Hair follicular keratinocyte (primary cell): ENCODE results near the gene MAPK13. TPM values are rescaled to one million over a fixed set of nuclear protein-coding genes. Genes with fewer than 3 reads are reported as not detected.

ENCODE experiments used
- total RNA-seq: library from RNA; depleted of rRNA; stranded (reverse); fragments of >200 nt; gene quantifications from 2 replicates; pipeline ENCODE4 v1.2.3, GENCODE V29; 2015

MAPK13 gene
- 27.0 and 45.2 TPM in 2 replicates for total RNA-seq

GRCh38 chr6:36129941-36130666 is at the start of gene MAPK13:
Gene MAPK13 (plus strand): TSS chr6:36130513. CDS start chr6:36130583, 70 bp downstream.

Other genes with a start within 250 kb of the MAPK13 start
- 60.2 and 62.6 TPM in 2 replicates for gene SRPK1, start 209.4 kb upstream of the MAPK13 start, total RNA-seq
- gene SLC26A8, start 105.9 kb upstream of the MAPK13 start, total RNA-seq = not detected in 2 replicates
- 36.1 and 38.3 TPM in 2 replicates for gene MAPK14, start 102.7 kb upstream of the MAPK13 start, total RNA-seq
- gene BRPF3, start 66.2 kb downstream of the MAPK13 start, total RNA-seq = 2.5 and 4.3 TPM in 2 replicates
- 0.16 TPM in 1 of 2 replicates, not detected in the other for gene PNPLA1, start 139.5 kb downstream of the MAPK13 start, total RNA-seq
- not detected in 2 replicates for gene BNIP5, start 206.4 kb downstream of the MAPK13 start, total RNA-seq